ENCODE results near the gene NSUN5.
"Not testable (repeated sequence)": the region's sequence is repeated elsewhere in the genome, so short reads cannot be mapped to it uniquely, and the experiment has no call there.

Gene NSUN5

GRCh38 chr7:73266719-73267368, 41.8 kb downstream of the NSUN5 start:
- not testable (repeated sequence) for DNase-seq

GRCh38 chr7:73262416-73262815, 46.2 kb downstream of the NSUN5 start:
- DNase-seq, result not testable (repeated sequence)

Data from NK-92 treated with Interleukin-12 subunit alpha and Interleukin-12 subunit beta, amount 100 ng/mL, for 24 hours (cell line).